GM21619 (cell line): ENCODE measurements around the gene ZNF365.
"Not testable (repeated sequence)": the region's sequence is repeated elsewhere in the genome, so short reads cannot be mapped to it uniquely, and the experiment has no call there.

Experiments
- ATAC-seq: cut with Tn5 transposase; IDR thresholded peaks from one replicate; pipeline ENCODE4 v1.9.1; 2021; ENCODE audit not compliant: unreplicated experiment

Gene ZNF365, protein sequence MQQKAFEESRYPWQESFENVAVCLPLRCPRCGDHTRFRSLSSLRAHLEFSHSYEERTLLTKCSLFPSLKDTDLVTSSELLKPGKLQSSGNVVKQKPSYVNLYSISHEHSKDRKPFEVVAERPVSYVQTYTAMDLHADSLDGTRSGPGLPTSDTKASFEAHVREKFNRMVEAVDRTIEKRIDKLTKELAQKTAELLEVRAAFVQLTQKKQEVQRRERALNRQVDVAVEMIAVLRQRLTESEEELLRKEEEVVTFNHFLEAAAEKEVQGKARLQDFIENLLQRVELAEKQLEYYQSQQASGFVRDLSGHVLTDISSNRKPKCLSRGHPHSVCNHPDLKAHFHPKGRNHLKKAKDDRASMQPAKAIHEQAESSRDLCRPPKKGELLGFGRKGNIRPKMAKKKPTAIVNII

GRCh38 chr10:62373995-62374861 lies at the start of gene ZNF365:
Gene ZNF365 (plus strand): TSS chr10:62374369. CDS start chr10:62376194, 1,825 bp downstream.
- no peak for ATAC-seq

DNA sequence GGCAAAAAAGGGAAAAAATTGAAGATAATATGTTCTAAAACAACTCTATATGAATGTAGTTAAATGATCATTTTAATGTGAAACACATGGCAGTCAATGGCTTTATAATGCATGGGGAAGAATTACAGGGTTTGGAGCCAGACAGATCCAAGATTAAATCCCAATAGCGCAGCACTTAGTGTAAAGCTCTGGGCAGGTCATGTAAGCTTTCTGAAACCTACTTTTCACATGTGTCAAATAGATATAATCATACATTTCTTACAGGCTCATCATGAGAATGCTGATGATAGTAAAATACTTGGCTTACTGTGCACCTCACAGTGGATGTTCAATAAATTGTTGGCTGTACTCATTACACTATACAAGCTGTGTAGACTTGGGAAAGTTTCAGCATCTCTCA lies 48.0 kb upstream of the ZNF365 start:
- no peak for ATAC-seq

DNA sequence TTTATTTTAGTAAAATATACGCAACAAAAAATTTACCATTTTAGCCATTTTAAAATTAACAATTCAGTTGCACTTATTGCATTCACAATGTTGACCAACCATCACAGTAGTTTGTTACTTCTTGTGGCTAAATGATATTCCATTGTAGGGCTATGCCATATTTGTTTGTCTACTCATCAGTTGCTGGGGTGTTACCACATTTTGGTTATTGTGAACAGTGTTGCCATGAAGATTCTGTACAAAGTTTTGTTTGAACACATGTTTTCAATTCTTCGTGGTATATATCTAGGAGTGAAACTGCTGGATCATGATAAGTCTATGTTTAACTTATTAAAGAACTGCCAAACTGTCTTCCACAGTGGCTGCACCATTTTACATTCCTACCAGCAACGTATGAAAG lies 46.3 kb upstream of the ZNF365 start:
- ATAC-seq = no peak

DNA sequence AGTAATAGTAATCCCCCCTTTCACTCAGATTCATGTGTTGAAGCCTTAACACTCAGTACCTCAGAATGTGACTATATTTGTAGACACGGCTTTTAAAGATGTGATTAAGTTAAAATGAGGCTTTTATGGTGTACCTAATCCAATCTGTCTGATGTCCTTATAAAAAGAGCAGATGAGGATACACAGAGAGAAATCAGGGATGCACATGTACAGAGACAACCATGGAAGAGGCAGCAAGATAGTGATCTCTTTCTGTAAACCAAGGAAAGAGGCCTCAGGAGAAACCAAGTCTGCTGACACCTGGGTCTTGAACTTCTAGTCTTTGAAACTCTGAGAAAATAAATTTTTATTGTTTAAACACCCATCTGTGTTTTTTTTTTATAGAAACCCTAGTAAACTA lies 44.0 kb upstream of the ZNF365 start:
- ATAC-seq = no peak

DNA sequence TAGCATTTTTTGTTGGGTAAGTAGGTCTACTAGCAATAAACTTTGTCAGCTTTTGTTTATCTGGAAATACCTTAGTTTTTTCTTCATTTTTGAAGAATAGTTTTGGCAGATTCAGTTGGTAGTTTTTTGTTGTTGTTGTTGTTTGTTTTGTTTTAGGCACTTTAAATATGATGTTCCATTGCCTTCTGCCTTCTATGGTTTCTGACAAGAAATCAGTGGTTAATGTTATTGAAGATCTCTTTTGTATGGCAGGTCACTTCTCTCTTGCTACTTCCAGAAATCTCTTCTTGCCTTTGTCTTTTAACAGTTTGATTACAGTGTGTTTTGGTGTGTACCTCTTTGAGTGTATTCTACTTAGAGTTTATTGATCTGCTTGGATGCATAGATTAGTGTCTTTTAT lies 41.8 kb upstream of the ZNF365 start:
- no peak for ATAC-seq

DNA sequence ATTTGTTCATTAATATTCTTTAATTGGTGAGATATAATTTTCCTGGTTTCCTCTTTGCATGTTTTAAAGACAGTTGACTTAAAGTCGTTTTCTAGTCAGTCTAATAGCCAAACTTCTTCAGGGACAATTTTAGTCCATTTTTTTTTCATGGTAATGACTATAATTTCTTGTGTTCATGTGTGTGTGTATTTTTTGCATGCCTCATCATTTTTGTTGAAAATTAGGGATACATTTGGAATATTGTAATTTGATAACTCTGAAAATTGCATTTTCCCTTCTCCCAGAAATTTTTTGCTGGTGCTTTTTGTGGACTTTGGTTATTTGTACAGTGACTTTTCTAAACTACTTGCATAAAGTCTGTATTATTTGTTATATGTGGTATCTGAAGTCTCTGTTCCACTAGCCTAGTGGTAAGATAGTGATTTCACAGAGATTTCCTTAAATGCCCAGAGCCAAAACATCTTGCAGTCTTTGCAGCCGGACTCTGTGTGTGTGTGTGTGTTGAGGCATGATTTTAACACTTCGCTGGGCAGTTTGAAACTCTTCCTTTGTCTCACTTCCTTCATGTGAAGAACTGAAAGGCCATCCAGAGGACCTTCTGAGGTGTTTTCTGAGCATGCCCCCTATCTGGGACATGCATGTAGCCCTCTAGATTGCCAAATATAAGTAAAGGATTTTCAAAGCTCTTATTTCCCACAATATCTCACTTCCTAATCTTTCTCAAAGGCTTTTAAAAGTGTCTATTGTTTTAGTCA lies 40.9 kb upstream of the ZNF365 start:
- no peak for ATAC-seq

DNA sequence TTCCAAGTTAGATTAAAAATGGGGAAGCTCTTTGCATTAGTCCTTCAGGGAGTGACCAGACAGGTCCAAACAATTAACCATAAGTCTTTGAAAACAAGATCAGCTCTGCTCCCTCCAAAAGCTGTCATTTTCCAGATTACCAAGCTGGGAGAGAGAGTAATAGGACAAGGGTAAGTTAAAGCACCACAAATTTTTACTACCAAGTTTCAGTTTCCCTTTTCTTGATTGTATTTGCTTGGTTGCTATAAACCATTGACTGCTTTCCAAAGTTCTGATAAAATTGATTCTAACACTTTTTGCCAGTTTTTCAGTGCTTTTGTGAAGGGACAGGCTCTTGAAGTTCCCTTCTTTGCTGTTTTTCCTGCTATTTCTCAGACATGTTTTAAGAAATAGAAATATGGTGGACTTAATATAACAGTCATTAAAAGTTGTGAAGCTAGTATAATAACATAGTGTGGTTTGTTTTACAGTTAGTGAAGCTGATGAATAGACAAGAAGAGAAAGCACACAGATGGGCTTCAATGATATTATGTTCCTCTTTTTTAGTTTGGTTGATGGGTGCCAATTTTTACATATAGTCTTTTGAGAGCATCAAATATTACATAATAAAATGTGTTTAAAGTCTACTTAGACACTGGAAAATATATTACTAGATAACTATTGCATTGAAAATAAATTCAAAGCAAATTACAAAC lies 40.0 kb upstream of the ZNF365 start:
- no peak for ATAC-seq

DNA sequence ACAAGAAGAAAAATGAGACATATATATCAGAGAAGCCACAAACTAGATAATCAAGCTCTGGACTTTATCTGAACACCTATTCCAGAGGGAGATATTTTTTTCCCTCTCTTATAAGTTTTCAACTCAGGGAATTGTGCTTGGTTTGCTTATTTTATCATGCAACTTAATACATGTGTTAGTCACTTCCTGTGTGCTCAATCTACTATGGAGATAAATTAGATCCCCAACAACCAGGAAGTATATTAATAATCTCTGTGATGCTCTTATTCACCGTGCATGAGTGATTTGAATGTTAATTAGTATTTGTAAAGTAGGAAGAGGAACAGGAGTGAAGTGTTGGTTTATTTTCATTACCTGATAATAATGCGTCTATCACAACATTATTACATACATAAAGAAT lies 38.8 kb upstream of the ZNF365 start:
- no peak for ATAC-seq

GRCh38 chr10:62336404-62336803 lies 37.8 kb upstream of the ZNF365 start:
- no peak for ATAC-seq

DNA sequence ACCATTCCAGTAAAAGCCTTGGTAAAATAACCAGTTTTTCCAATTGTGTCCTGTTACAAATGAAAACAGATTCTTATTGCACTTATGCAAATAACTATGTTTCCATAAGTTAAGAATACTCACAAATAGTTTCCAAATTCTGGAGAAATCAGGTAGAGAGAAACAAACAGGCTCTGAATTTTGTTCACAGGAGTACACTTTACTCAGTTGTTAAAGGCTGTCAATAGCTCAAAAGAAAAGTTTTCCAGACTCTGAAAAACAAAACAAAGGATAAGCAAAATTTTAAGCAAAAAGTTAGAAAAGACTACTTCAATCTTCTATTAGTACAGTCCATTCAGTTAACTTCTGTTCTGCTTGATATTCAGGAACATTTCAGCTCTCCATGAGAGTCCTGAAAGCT lies 32.8 kb upstream of the ZNF365 start:
- no peak for ATAC-seq

GRCh38 chr10:62343000-62343399 lies 31.2 kb upstream of the ZNF365 start:
- ATAC-seq = no peak

- ATAC-seq = no peak
Observed at GRCh38 chr10:62348029-62348428, 26.1 kb upstream of the ZNF365 start.

- ATAC-seq = no peak
Observed at GRCh38 chr10:62352356-62352970, 21.7 kb upstream of the ZNF365 start.

- ATAC-seq = no peak
Observed at GRCh38 chr10:62354916-62355315, 19.3 kb upstream of the ZNF365 start.

DNA sequence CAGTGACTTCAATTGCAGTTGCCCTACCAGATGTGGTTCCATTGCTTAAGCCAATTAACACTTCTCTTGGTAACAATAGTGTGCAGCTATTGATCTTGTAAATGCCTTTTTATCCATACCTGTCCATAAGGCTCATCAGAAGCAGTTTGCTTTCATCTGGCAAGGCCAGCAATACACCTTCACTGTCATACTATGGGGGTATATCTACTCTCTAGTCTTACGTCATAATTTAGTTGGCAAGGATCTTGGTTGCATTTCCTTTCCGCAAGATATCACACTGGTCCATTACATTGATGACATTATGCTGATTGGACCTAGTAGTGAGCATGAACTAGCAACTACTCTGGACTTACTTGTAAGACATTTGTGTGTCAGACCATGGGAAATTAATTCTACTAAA lies 17.7 kb upstream of the ZNF365 start:
- ATAC-seq = no peak

- not testable (repeated sequence) for ATAC-seq
Observed at GRCh38 chr10:62358151-62358550, 16.0 kb upstream of the ZNF365 start.

GRCh38 chr10:62373639-62373994 lies 552 bp upstream of the ZNF365 start:
- ATAC-seq = no peak

- ATAC-seq = no peak
Observed at GRCh38 chr10:62374862-62375710, 917 bp downstream of the ZNF365 start.
